Endodermal cell (in vitro differentiated cells): Measurements from ENCODE around the gene PPM1B. TPM values are rescaled to one million over a fixed set of nuclear protein-coding genes. Genes with fewer than 3 reads are reported as not detected.

Source experiments
- DNase-seq: peaks from one replicate; pipeline ENCODE4 v3.0.0-alpha.2; 2017
- H3K27ac ChIP-seq: 2 replicates; pipeline ENCODE4 v1.5.1; 2013; ENCODE audit warnings: mild to moderate bottlenecking, low read depth, low read length, moderate library complexity
- H3K27me3 ChIP-seq: 2 replicates; pipeline ENCODE4 v1.6.1; 2013; ENCODE audit warnings: mild to moderate bottlenecking, low read length, moderate library complexity; ENCODE audit not compliant: insufficient read depth, control insufficient read depth, poor library complexity, severe bottlenecking
- H3K36me3 ChIP-seq: 2 replicates; pipeline ENCODE4 v1.7.0; 2013; ENCODE audit warnings: mild to moderate bottlenecking, low read length, moderate library complexity; ENCODE audit not compliant: control insufficient read depth, insufficient read depth
- H3K4me1 ChIP-seq: one replicate; pipeline ENCODE4 v1.7.0; 2013; ENCODE audit warnings: low read length; ENCODE audit not compliant: control insufficient read depth, insufficient read depth
- H3K4me3 ChIP-seq: 2 replicates; pipeline ENCODE4 v1.5.1; 2013; ENCODE audit warnings: mild to moderate bottlenecking, low read length, moderate library complexity
- H3K9ac ChIP-seq: 2 replicates; pipeline ENCODE4 v1.6.1; 2013; ENCODE audit warnings: mild to moderate bottlenecking, low read length, moderate library complexity; ENCODE audit not compliant: poor library complexity, severe bottlenecking; ENCODE audit errors: extremely low read depth
- H3K9me3 ChIP-seq: 2 replicates; pipeline ENCODE4 v1.6.1; 2013; ENCODE audit warnings: mild to moderate bottlenecking, low read length, moderate library complexity; ENCODE audit not compliant: control insufficient read depth
- H3K27ac Mint-ChIP-seq: 2 replicates; pipeline ENCODE4 v1.8.0; 2020; ENCODE audit warnings: mixed read lengths
- H3K27me3 Mint-ChIP-seq: 2 replicates; pipeline ENCODE4 v1.8.0; 2021; ENCODE audit warnings: mild to moderate bottlenecking, mixed read lengths; ENCODE audit not compliant: insufficient read depth
- H3K36me3 Mint-ChIP-seq: 2 replicates; pipeline ENCODE4 v1.8.0; 2020; ENCODE audit warnings: low read depth, mixed read lengths
- H3K4me1 Mint-ChIP-seq: 2 replicates; pipeline ENCODE4 v1.8.0; 2020; ENCODE audit warnings: mixed read lengths
- H3K4me3 Mint-ChIP-seq: 2 replicates; pipeline ENCODE4 v1.8.0; 2020; ENCODE audit warnings: mild to moderate bottlenecking, moderate library complexity, mixed read lengths
- H3K9me3 Mint-ChIP-seq: 2 replicates; pipeline ENCODE4 v1.8.0; 2020; ENCODE audit warnings: mild to moderate bottlenecking, mixed read lengths
- CTCF ChIP-seq: fragments of 200-600 bp; sonication (generic); conservative IDR thresholded peaks from 2 replicates; pipeline ENCODE4 v1.5.0; 2021; ENCODE audit warnings: antibody characterized with exemption, mild to moderate bottlenecking
- WGBS, 2 experiments: methylation state at CpG; one replicate each; pipeline versions ENCODE4 v1.1.5 to v1.1.7; 2013; ENCODE audit warnings: missing lambda C conversion rate in 2 of 2, mixed read lengths in 1 of 2; ENCODE audit not compliant: insufficient coverage in 1 of 2, insufficient read length in 1 of 2; 5-methylcytosine and 5-hydroxymethylcytosine counted together
- total RNA-seq, 2 donors: library from RNA; stranded (reverse); fragmentation: NEBNext Ultra II Directional in 1 of 2; extraction: Animal tissue kit (Norgen Biotek cat#: 25700) in 1 of 2; gene quantifications; 2 replicates in 1 of 2; 3 replicates in 1 of 2; pipeline ENCODE4 v1.2.1, GENCODE V29; 2021

The PPM1B gene
- total RNA-seq, 2 donors from 2014 or later = 54.9 to 70.5 TPM

DNA sequence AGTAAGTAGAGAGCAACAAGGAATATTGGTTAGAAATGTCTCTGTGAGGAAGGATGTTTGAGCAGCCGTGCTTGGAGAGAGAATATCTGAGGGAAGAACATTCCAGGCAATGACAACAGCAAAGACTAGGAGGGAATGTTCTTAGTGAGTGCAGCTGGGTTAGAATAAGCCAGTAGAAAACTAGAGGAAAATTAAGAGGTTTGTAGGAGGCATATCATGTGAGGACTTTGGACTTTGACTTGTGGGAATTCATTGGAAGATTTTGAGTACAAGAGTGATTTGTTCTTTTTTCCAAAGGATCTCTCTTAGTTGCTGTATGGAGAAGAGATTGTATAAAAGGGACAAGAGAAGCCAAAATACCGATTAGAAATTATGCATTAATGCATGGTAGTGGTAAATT lies 47.2 kb downstream of the PPM1B start:
- 89 to 96% methylated on average over 2 of the region's 2 CpGs for WGBS, 2 experiments
- H3K36me3 Mint-ChIP-seq = peaks cover 44% of the 10 kb centered on the region
- no peak overlapping the region for H3K27ac Mint-ChIP-seq

GRCh38 chr2:44218771-44219170 lies 50.1 kb downstream of the PPM1B start:
- H3K9ac ChIP-seq = no peak overlapping the region
- Mint-ChIP-seq H3K27ac (no peak overlapping the region), H3K27me3 (no peaks in the 10 kb centered on the region), H3K9me3 (no peaks in the 10 kb centered on the region), H3K4me3 (no peak overlapping the region), H3K36me3 (peaks cover 46% of the 10 kb centered on the region), H3K4me1 (no peaks in the 10 kb centered on the region)
- no peaks in the 10 kb centered on the region for H3K9me3 ChIP-seq
- H3K4me1 ChIP-seq = no peaks in the 10 kb centered on the region
- TF ChIP-seq CTCF = peak; percentile 46
- 94% methylated on average over 2 of the region's 2 CpGs; no CpG with 5 or more reads in 1 of the 2 experiments for WGBS, 2 experiments
- H3K27ac ChIP-seq = no peak overlapping the region
- DNase-seq = no peak
- H3K4me3 ChIP-seq = no peak overlapping the region
- peaks cover 47% of the 10 kb centered on the region for H3K36me3 ChIP-seq
- no peaks in the 10 kb centered on the region for H3K27me3 ChIP-seq

More for the DNA sequence above, 47.2 kb downstream of the PPM1B start:
- H3K4me1 ChIP-seq = no peaks in the 10 kb centered on the region
- no peaks in the 10 kb centered on the region for H3K9me3 ChIP-seq
- no peak overlapping the region for H3K4me3 ChIP-seq
- TF ChIP-seq CTCF = no peak
- Mint-ChIP-seq H3K4me1 (no peaks in the 10 kb centered on the region), H3K27me3 (no peaks in the 10 kb centered on the region), H3K9me3 (no peaks in the 10 kb centered on the region), H3K4me3 (no peak overlapping the region)
- no peaks in the 10 kb centered on the region for H3K27me3 ChIP-seq
- no peak overlapping the region for H3K9ac ChIP-seq
- H3K27ac ChIP-seq = no peak overlapping the region
- peaks cover 45% of the 10 kb centered on the region for H3K36me3 ChIP-seq
- DNase-seq = no peak

- H3K27me3 Mint-ChIP-seq = no peaks in the 10 kb centered on the region
- no peaks in the 10 kb centered on the region for H3K9me3 Mint-ChIP-seq
- Histone ChIP-seq H3K27me3 (no peaks in the 10 kb centered on the region), H3K27ac (no peak overlapping the region), H3K9ac (no peak overlapping the region), H3K9me3 (no peaks in the 10 kb centered on the region), H3K4me1 (no peaks in the 10 kb centered on the region), H3K36me3 (peaks cover 44% of the 10 kb centered on the region), H3K4me3 (no peak overlapping the region)
- H3K27ac Mint-ChIP-seq = no peak overlapping the region
- WGBS, 2 experiments = 83% methylated on average over 1 of the region's 2 CpGs; no CpG with 5 or more reads in 1 of the 2 experiments
- no peaks in the 10 kb centered on the region for H3K4me1 Mint-ChIP-seq
- TF ChIP-seq CTCF = no peak
- peaks cover 45% of the 10 kb centered on the region for H3K36me3 Mint-ChIP-seq
- DNase-seq = no peak
- H3K4me3 Mint-ChIP-seq = no peak overlapping the region
These were observed 58.1 kb downstream of the PPM1B start for GRCh38 chr2:44226753-44227152.
